Body of pancreas (tissue), 4 donors: ENCODE results near the gene FTCD.

Experiments used
- CTCF ChIP-seq, 7 experiments: fragments of 450-650 bp in 4 of 7; fragments of 200-600 bp in 3 of 7; sonication (generic) in 3 of 7; IDR thresholded peaks; one replicate each; pipeline ENCODE4 v1.5.1; 2016 to 2019; ENCODE audit warnings: antibody characterized with exemption in 7 of 7
- POLR2A ChIP-seq, 3 donors: fragments of 450-650 bp; IDR thresholded peaks; one replicate each; pipeline ENCODE4 v1.6.1; 2016; ENCODE audit warnings: antibody characterized with exemption in 3 of 3, mild to moderate bottlenecking in 2 of 3

- TF ChIP-seq POLR2A (IDR thresholded peaks at IDR 0.05) (no peak), CTCF (IDR thresholded peaks at IDR 0.05) (no peak)
These were observed 44.2 kb downstream of the FTCD start for GRCh38 chr21:46111193-46111571.
